Measurements from ENCODE around the gene DCAF8. TPM values are rescaled to one million over a fixed set of nuclear protein-coding genes. Genes with fewer than 3 reads are reported as not detected.

Gene DCAF8
- total and polyA plus RNA-seq, 2 of the 4 experiments (the other 2 are of a cell fraction) = 83.3 to 83.8 TPM

DNA sequence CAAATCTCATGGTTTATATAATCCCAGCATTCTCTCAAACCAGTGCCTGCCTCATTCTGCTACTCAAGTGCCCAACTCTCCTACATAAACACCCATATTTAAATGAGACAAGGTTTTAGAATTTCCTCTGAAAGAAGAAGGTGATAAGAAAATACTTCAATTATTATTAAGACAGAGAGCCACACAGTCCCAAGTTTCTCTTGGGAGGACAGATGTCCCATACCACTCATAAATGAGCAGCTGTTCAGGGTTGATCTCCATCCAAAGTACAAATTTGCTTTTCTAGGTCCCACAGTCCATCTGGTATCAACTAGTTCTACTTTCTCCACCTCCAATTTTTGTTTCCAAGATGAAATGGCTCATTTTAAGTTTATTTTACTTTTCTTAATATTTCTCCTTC is 11.3 kb downstream of the DCAF8 start:
- intact Hi-C loops (cut with micrococcal nuclease) = no loop called here

More for the DNA sequence above, 11.3 kb downstream of the DCAF8 start:
- Histone ChIP-seq H3K9ac (ENCODE audit: low read depth, low read length) (no peak overlapping the region), H3K18ac (ENCODE audit: low read depth, low read length) (no peak overlapping the region), H3K27ac (ENCODE audit: insufficient read depth, low read length) (no peak overlapping the region), H3K36me3 (ENCODE audit: control insufficient read depth, insufficient read depth, low read length) (peaks cover 2% of the 10 kb centered on the region), H3K23ac (ENCODE audit: low read depth, low read length) (no peak overlapping the region), H2AK5ac (ENCODE audit: low read depth, low read length) (no peak overlapping the region), H3K14ac (replicated peaks; ENCODE audit: low read depth, low read length) (no peak overlapping the region), H2AK9ac (replicated peaks; ENCODE audit: low read depth, low read length, poor library complexity) (no peak overlapping the region), H4K5ac (ENCODE audit: low read depth, low read length) (no peak overlapping the region), H3K4me1 (ENCODE audit: control insufficient read depth, insufficient read depth, low read length) (no peaks in the 10 kb centered on the region), H3K79me1 (ENCODE audit: low read depth in 1 of 2, low read length in 2 of 2) (peaks cover 18 to 48% of the 10 kb centered on the region in 2 experiments; a peak in 3 of 4 replicates), H3K4me3 (ENCODE audit: insufficient read depth, low read depth, low read length) (no peak overlapping the region), H3K4me2 (ENCODE audit: low read depth, low read length) (no peak overlapping the region), H3K27me3 (ENCODE audit: control insufficient read depth, insufficient read depth, low read length) (no peaks in the 10 kb centered on the region), H2BK5ac (ENCODE audit: low read depth, low read length, poor library complexity, severe bottlenecking) (no peak overlapping the region), H2BK20ac (ENCODE audit: low read depth, low read length) (no peak overlapping the region), H3K9me3 (ENCODE audit: control insufficient read depth, insufficient read depth, low read length) (no peaks in the 10 kb centered on the region), H3K4ac (ENCODE audit: low read depth, low read length) (no peak overlapping the region), H2BK15ac (ENCODE audit: low read depth, low read length) (no peak overlapping the region), H3K9me1 (ENCODE audit: insufficient read depth, low read length) (no peaks in the 10 kb centered on the region), H2AFZ (replicated peaks; ENCODE audit: low read length, poor library complexity) (no peak overlapping the region), H4K91ac (ENCODE audit: insufficient read depth, low read depth, low read length) (no peak overlapping the region), H2BK120ac (ENCODE audit: low read depth, low read length) (no peak overlapping the region), H4K8ac (ENCODE audit: low read depth in 2 of 2, low read length in 2 of 2) (no peak overlapping the region), H4K20me1 (ENCODE audit: insufficient read depth, low read length) (peaks cover 21% of the 10 kb centered on the region), H3K56ac (ENCODE audit: extremely low read depth, insufficient read depth, low read length) (no peak overlapping the region)
- CTCF ChIA-PET = interaction anchor here (1.6 to 2.8 kb wide), 6 partner anchors 9 to 149 kb away, joined by 6 to 26 read pairs (median 18); no protein-coding TSS in a partner anchor
- in situ Hi-C loops (cut with MboI; ENCODE audit: low sequenced_read_pairs) = no loop called here
- BruUV-seq (replicated peaks) = TSS peak; percentile 4
- POLR2A ChIA-PET (ENCODE audit: unreplicated experiment) = no interaction called here
- TF ChIP-seq CEBPB (IDR thresholded peaks at IDR 0.05; ENCODE audit: low read depth, low read length) (no peak), MAFK (IDR thresholded peaks at IDR 0.05; ENCODE audit: low read depth, low read length) (no peak), MAZ (IDR thresholded peaks at IDR 0.05; ENCODE audit: borderline replicate concordance, low read depth, low read length) (no peak), USF2 (IDR thresholded peaks at IDR 0.05; ENCODE audit: low read depth, low read length) (no peak), CHD1 (IDR thresholded peaks at IDR 0.05; ENCODE audit: low read depth, low read length) (no peak), RFX5 (IDR thresholded peaks at IDR 0.05; ENCODE audit: low read depth, low read length) (no peak), BHLHE40 (IDR thresholded peaks at IDR 0.05; ENCODE audit: low read depth, low read length) (no peak), POLR2A (IDR thresholded peaks at IDR 0.05; ENCODE audit: low read depth, low read length) (no peak), SMC3 (IDR thresholded peaks at IDR 0.05; ENCODE audit: low read depth, low read length) (no peak), RAD21 (IDR thresholded peaks at IDR 0.05; ENCODE audit: low read length) (no peak), RCOR1 (IDR thresholded peaks at IDR 0.05; ENCODE audit: insufficient replicate concordance, low read length) (no peak), MXI1 (IDR thresholded peaks at IDR 0.05; ENCODE audit: borderline replicate concordance, low read depth, low read length) (no peak), FOS (IDR thresholded peaks at IDR 0.05; ENCODE audit: low read depth, low read length) (no peak), NFE2L2 (IDR thresholded peaks at IDR 0.05; ENCODE audit: low read depth, low read length) (no peak)
- TF ChIP-seq, protein P1, sequence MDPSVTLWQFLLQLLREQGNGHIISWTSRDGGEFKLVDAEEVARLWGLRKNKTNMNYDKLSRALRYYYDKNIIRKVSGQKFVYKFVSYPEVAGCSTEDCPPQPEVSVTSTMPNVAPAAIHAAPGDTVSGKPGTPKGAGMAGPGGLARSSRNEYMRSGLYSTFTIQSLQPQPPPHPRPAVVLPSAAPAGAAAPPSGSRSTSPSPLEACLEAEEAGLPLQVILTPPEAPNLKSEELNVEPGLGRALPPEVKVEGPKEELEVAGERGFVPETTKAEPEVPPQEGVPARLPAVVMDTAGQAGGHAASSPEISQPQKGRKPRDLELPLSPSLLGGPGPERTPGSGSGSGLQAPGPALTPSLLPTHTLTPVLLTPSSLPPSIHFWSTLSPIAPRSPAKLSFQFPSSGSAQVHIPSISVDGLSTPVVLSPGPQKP (IDR thresholded peaks at IDR 0.05; ENCODE audit: borderline replicate concordance, low read depth, low read length) = no peak
- TF ChIP-seq, protein P2, sequence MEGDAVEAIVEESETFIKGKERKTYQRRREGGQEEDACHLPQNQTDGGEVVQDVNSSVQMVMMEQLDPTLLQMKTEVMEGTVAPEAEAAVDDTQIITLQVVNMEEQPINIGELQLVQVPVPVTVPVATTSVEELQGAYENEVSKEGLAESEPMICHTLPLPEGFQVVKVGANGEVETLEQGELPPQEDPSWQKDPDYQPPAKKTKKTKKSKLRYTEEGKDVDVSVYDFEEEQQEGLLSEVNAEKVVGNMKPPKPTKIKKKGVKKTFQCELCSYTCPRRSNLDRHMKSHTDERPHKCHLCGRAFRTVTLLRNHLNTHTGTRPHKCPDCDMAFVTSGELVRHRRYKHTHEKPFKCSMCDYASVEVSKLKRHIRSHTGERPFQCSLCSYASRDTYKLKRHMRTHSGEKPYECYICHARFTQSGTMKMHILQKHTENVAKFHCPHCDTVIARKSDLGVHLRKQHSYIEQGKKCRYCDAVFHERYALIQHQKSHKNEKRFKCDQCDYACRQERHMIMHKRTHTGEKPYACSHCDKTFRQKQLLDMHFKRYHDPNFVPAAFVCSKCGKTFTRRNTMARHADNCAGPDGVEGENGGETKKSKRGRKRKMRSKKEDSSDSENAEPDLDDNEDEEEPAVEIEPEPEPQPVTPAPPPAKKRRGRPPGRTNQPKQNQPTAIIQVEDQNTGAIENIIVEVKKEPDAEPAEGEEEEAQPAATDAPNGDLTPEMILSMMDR (conservative IDR thresholded peaks at IDR 0.05; ENCODE audit: low read depth, low read length) = no peak
- dilution Hi-C loops (cut with HindIII; ENCODE audit: low sequenced_read_pairs, unreplicated experiment) = no loop called here
- ATAC-seq (ENCODE audit: low read depth) (no peak), DNase-seq (no peak)

Measured in IMR-90 (cell line).